Mucosa of descending colon (tissue), 3 donors: ENCODE results near the gene HIPK2. TPM values are rescaled to one million over a fixed set of nuclear protein-coding genes. Genes with fewer than 3 reads are reported as not detected.
A peak's percentile ranks its signal among the peaks of the same experiment; 100 is the strongest.

Experiments
- ATAC-seq: fragments of 200-7000 bp; cut with Tn5 transposase; one replicate; pipeline ENCODE4 v1.9.1; 2020; ENCODE audit warnings: mild to moderate bottlenecking, moderate library complexity
- DNase-seq, 3 donors: peaks; one replicate each; pipeline ENCODE4 v3.0.0-alpha.2; 2020
- H3K36me3 ChIP-seq: fragments of 200-600 bp; one replicate; pipeline ENCODE4 v1.8.0; 2021; ENCODE audit warnings: low read depth, mild to moderate bottlenecking
- H3K4me1 ChIP-seq: fragments of 200-600 bp; one replicate; pipeline ENCODE4 v1.8.0; 2021; ENCODE audit warnings: low read depth, mild to moderate bottlenecking
- H3K4me3 ChIP-seq: fragments of 200-600 bp; one replicate; pipeline ENCODE4 v1.8.0; 2021; ENCODE audit warnings: mild to moderate bottlenecking
- H3K9me3 ChIP-seq: fragments of 200-600 bp; one replicate; pipeline ENCODE4 v1.8.0; 2021; ENCODE audit warnings: mild to moderate bottlenecking
- intact Hi-C, 2 donors: fragments of 100-400 bp; cut with DNase I in 1 of 2; cut with micrococcal nuclease in 1 of 2; formaldehyde crosslinking; loops; one replicate each; pipeline versions ENCODE4 v1.11.0 to v1.11.1; 2022; cut with DNase I, micrococcal nuclease
- total RNA-seq, 3 donors: library from RNA; stranded (reverse); fragmentation: NEBNext Ultra II Directional in 2 of 3; extraction: Animal tissue kit (Norgen Biotek cat#: 25700) in 2 of 3; gene quantifications; one replicate each; pipeline versions ENCODE4 v1.2.1 to v1.2.4, GENCODE V29; 2021 to 2023
- TF ChIP-seq, protein P1 (sequence below): fragments of 200-600 bp; IDR thresholded peaks from one replicate; pipeline ENCODE4 v1.8.0; 2022; ENCODE audit warnings: antibody characterized with exemption, mild to moderate bottlenecking
- donor health status: DM: no; HTN: no; CAD: no; lungs with moderate emphysema.
- donor health status: DM: no; HTN: no; CAD: no.
- donor health status: DM: no; HTN: yes; CAD: no.

Gene HIPK2
- total RNA-seq, 3 donors from 2014 or later, result 29.9 to 63.6 (median 39.9) TPM

DNA sequence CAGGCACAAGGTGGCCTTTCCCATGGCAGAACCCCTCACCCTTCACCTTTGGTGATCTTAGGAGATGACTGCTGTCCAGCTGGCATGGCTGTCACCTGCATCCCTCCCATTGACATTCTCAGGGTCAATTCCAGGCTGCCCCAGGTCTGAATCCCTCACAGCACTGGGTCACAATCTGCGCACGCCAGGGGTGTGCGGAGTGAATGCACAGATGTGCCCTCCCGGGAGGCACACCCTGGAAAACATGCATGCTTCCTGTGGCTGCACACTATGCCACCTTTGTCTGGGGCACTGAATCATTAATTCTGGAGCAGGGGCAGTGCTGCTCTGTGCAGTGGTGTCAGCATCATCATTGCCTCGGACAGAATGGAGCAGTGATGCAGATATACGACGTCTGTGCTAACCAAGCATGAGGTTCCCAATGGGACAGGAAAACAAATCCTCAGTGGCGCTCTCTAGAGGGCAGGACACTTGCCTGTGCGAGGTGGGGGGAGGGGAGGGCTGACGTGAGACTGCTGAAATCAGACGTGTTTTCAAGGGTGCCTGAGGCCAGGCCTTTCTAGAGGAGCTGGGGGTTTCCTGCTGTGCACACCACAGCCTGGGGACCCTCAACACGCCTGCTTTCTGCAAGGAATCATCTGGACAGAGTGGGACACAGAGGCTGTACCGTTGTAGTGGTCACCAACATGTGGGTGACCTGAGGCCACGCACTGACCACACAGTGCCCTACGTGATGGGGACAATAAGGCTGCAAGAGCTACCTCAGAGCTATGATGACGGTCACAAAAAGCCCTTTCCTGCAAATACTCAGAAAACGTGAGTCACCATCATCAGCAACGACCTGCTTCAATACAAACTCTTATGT, 77.9 kb downstream of the HIPK2 start:
- ATAC-seq, result no peak
- H3K36me3 ChIP-seq, result no peaks in the 10 kb centered on the region
- no peak overlapping the region for H3K4me3 ChIP-seq
- peaks cover 6% of the 10 kb centered on the region for H3K4me1 ChIP-seq
- intact Hi-C loops, result no loop called here
- no peaks in the 10 kb centered on the region for H3K9me3 ChIP-seq
- TF ChIP-seq, protein P1, sequence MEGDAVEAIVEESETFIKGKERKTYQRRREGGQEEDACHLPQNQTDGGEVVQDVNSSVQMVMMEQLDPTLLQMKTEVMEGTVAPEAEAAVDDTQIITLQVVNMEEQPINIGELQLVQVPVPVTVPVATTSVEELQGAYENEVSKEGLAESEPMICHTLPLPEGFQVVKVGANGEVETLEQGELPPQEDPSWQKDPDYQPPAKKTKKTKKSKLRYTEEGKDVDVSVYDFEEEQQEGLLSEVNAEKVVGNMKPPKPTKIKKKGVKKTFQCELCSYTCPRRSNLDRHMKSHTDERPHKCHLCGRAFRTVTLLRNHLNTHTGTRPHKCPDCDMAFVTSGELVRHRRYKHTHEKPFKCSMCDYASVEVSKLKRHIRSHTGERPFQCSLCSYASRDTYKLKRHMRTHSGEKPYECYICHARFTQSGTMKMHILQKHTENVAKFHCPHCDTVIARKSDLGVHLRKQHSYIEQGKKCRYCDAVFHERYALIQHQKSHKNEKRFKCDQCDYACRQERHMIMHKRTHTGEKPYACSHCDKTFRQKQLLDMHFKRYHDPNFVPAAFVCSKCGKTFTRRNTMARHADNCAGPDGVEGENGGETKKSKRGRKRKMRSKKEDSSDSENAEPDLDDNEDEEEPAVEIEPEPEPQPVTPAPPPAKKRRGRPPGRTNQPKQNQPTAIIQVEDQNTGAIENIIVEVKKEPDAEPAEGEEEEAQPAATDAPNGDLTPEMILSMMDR, result no peak
- DNase-seq, result no peak

DNA sequence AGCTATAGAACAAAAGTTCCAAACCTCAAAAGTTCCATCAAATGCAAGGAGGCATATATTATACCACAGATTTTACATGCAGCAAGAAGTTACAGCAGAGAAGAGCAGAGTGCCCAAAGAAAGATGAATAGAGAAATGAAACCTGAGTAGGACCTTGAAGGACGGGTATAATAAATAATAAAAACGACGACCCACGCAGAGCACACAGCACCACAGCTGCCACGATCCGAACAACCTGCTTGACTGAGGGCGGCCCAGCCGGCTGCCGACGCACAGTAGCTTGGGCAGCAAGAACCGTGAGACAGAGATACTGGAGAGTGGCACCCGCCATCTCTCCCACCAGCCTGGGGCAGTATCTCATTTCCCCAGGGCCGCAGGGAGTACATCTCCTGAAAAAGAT, 79.0 kb downstream of the HIPK2 start:
- no peak overlapping the region for H3K4me3 ChIP-seq
- intact Hi-C loops, result no loop called here
- H3K4me1 ChIP-seq, result peaks cover 6% of the 10 kb centered on the region
- no peaks in the 10 kb centered on the region for H3K36me3 ChIP-seq
- H3K9me3 ChIP-seq, result no peaks in the 10 kb centered on the region
- TF ChIP-seq, protein P1, result no peak
- DNase-seq (no peak), ATAC-seq (no peak)

DNA sequence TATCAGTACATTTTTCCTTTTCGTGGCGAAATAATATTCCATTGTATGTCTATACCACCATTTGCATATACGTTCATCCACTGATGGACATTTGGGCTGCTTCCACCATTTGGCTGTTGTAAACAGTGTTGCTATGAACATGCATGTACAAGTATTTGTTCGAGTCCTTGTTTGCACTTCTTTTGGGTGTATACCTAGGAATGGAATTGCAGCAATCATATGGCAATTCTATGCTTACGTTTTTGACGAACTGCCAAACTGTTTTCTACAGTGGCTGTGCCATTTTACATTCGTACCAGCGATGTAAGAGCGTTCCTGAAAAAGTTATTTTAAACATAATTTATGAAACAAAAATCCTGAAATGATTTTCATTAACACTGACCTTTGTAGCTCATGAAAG, 79.5 kb downstream of the HIPK2 start:
- TF ChIP-seq, protein P1, result no peak
- no peak overlapping the region for H3K4me3 ChIP-seq
- intact Hi-C loops, result no loop called here
- no peaks in the 10 kb centered on the region for H3K36me3 ChIP-seq
- H3K4me1 ChIP-seq, result peaks cover 6% of the 10 kb centered on the region
- DNase-seq (peak in 1 of 3 donors; percentile 59), ATAC-seq (peak; percentile 76)
- no peaks in the 10 kb centered on the region for H3K9me3 ChIP-seq

DNA sequence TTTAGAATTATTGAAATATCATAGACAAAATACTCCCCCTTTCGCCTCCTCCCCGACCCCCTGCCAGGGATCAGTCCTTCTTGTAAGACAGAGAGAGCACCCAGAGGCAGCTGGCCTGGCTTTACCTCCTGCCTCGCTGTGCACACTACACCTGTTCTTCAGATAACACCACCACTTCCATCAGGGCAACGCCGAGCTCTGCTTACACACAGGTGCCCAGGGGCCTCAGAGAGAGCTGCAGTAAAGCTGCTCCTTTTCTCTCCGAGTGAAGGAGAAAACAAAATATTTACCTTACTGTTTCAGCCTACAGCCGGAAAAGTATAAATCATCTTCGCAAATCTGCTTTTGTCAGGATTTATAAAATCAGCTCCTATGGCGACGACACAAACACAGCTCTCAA, 80.7 kb downstream of the HIPK2 start:
- Histone ChIP-seq H3K4me3 (no peak overlapping the region), H3K9me3 (no peaks in the 10 kb centered on the region), H3K4me1 (peaks cover 11% of the 10 kb centered on the region), H3K36me3 (no peaks in the 10 kb centered on the region)
- TF ChIP-seq, protein P1, result no peak
- ATAC-seq, result peak; percentile 69
- DNase-seq, result peak in 1 of 3 donors; percentile 38
- intact Hi-C loops, result no loop called here

DNA sequence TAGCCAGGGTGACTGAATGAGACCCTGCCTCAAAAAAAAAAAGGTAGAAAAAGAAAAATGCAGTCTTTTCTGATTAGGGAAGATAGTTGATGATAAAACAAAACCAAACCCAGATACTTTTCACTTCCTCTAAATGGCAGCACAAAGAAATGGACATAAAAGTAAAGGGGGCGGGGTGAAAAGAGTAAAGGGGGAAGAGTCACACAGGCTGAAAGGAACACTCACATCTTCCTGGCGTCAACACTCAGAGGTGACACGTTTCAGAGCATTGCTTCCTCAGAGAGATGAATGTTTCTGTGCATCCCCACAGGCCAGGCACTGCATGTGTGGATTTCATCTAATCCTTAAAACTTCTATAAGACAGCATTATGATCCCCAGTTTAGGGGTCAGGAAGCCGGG, 81.2 kb downstream of the HIPK2 start:
- intact Hi-C loops, result no loop called here
- ATAC-seq, result peak; percentile 44
- TF ChIP-seq, protein P1, result no peak

More for the DNA sequence above, 81.2 kb downstream of the HIPK2 start:
- Histone ChIP-seq H3K9me3 (no peaks in the 10 kb centered on the region), H3K4me1 (peaks cover 16% of the 10 kb centered on the region), H3K36me3 (no peaks in the 10 kb centered on the region), H3K4me3 (no peak overlapping the region)
- no peak for DNase-seq
